Subcutaneous preadipocyte (primary cell): ENCODE measurements around the gene TRPC3. TPM values are rescaled to one million over a fixed set of nuclear protein-coding genes. Genes with fewer than 3 reads are reported as not detected.

Source experiments
- total RNA-seq: library from RNA; depleted of rRNA; stranded (reverse); fragments of >200 nt; gene quantifications from 2 replicates; pipeline ENCODE4 v1.2.3, GENCODE V29; 2012

TRPC3 gene
- total RNA-seq: under 0.01 TPM in 1 of 2 replicates, not detected in the other

DNA sequence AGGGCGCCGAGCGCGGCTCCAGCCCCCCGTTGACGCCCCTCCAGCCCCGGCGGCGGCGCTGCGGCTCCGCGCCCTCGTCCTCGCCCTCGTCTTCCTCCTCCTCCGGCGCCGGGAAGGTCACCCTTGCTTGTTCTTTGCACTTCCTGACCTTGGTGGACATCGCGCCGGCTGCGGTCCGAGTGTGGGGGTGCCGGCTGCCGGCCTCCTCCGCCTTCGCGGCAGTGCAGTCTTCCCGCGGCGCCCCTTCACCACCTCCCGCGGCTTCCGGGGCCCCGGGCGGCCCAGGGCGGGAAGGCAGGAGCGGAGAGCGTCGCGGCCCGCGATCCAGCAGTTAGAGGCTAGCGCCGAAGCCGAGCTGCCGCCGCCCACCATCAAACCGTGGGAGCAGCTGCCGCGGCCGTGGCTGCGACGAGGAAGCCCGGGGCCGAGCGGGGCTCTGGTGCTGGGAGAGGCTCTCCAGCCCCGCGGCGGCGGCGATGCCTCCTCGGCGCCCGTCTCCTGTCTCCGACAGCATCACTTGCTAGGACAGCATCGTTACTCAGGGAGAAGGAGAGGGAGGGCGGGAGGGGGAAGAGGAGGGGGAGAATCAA, at the start of gene TRPC3:
TRPC3 (minus strand) TSS at position 540 of the 590 bp plus-strand sequence; CDS start at position 160, 380 bp downstream.

GRCh38 chr4:121869841-121870822, 81.7 kb downstream of the TRPC3 start, which contains the start of gene BBS7:
BBS7 (minus strand) TSS chr4:121870474; CDS start chr4:121870313, 161 bp downstream.

Other genes starting within 250 kb of the TRPC3 start
- gene SMIM43, start 186.9 kb downstream of the TRPC3 start, total RNA-seq: under 0.01 and 0.20 TPM in 2 replicates
- gene EXOSC9, start 150.7 kb downstream of the TRPC3 start, total RNA-seq: 32.7 and 40.5 TPM in 2 replicates
- gene CCNA2, start 128.2 kb downstream of the TRPC3 start, total RNA-seq: 55.5 and 86.6 TPM in 2 replicates
- gene BBS7, start 81.6 kb downstream of the TRPC3 start, total RNA-seq: 16.9 and 23.5 TPM in 2 replicates
- gene BLTP1, start 200.3 kb upstream of the TRPC3 start, total RNA-seq: 80.8 and 83.3 TPM in 2 replicates